Measurements from ENCODE around the gene BUB3. TPM values are rescaled to one million over a fixed set of nuclear protein-coding genes. Genes with fewer than 3 reads are reported as not detected.
A peak's percentile ranks its signal among the peaks of the same experiment; 100 is the strongest.
"Not testable (repeated sequence)": the region's sequence is repeated elsewhere in the genome, so short reads cannot be mapped to it uniquely, and the experiment has no call there.

BUB3 gene
- total RNA-seq, 2 donors from 2014 or later, result 105 to 111 TPM

GRCh38 chr10:123178390-123178789 is 24.2 kb downstream of the BUB3 start:
- H3K27me3 Mint-ChIP-seq; H3K27ac Mint-ChIP-seq; H3K4me1 Mint-ChIP-seq; H3K9me3 ChIP-seq (ENCODE audit: control insufficient read depth, low read length, poor library complexity, severe bottlenecking); ATAC-seq; DNase-seq; H3K4me3 Mint-ChIP-seq: not testable (repeated sequence)
- H3K36me3 Mint-ChIP-seq (ENCODE audit: low read depth), result peaks cover 12% of the 10 kb centered on the region

- H3K27ac Mint-ChIP-seq, result no peak overlapping the region
- no peak for ATAC-seq
- no peak for DNase-seq
- no peak overlapping the region for H3K4me3 Mint-ChIP-seq
- H3K4me1 Mint-ChIP-seq, result no peaks in the 10 kb centered on the region
- no peaks in the 10 kb centered on the region for H3K9me3 ChIP-seq (ENCODE audit: control insufficient read depth, low read length, poor library complexity, severe bottlenecking)
- H3K36me3 Mint-ChIP-seq (ENCODE audit: low read depth), result peaks cover 9% of the 10 kb centered on the region
- H3K27me3 Mint-ChIP-seq, result no peaks in the 10 kb centered on the region
These were observed 26.2 kb downstream of the BUB3 start for GRCh38 chr10:123180101-123181090.

- Mint-ChIP-seq H3K27ac (no peak overlapping the region), H3K36me3 (ENCODE audit: low read depth) (peaks cover 11% of the 10 kb centered on the region), H3K4me3 (no peak overlapping the region), H3K27me3 (no peaks in the 10 kb centered on the region), H3K4me1 (peaks cover 2% of the 10 kb centered on the region)
- no peak for DNase-seq
- H3K9me3 ChIP-seq (ENCODE audit: control insufficient read depth, low read length, poor library complexity, severe bottlenecking), result no peaks in the 10 kb centered on the region
- no peak for ATAC-seq
These were observed 29.5 kb downstream of the BUB3 start for GRCh38 chr10:123183724-123184123.

GRCh38 chr10:123187781-123188180 is 33.6 kb downstream of the BUB3 start:
- H3K27ac Mint-ChIP-seq, result no peak overlapping the region
- no peak overlapping the region for H3K4me3 Mint-ChIP-seq
- ATAC-seq, result no peak

GRCh38 chr10:123191886-123192285 is 37.7 kb downstream of the BUB3 start:
- ATAC-seq (no peak), DNase-seq (no peak)
- no peak overlapping the region for H3K4me3 Mint-ChIP-seq
- H3K36me3 Mint-ChIP-seq (ENCODE audit: low read depth), result peaks cover 11% of the 10 kb centered on the region
- no peaks in the 10 kb centered on the region for H3K27me3 Mint-ChIP-seq
- peaks cover 7% of the 10 kb centered on the region for H3K4me1 Mint-ChIP-seq
- H3K9me3 ChIP-seq (ENCODE audit: control insufficient read depth, low read length, poor library complexity, severe bottlenecking), result no peaks in the 10 kb centered on the region
- no peak overlapping the region for H3K27ac Mint-ChIP-seq

More at GRCh38 chr10:123187781-123188180, 33.6 kb downstream of the BUB3 start:
- H3K27me3 Mint-ChIP-seq, result no peaks in the 10 kb centered on the region
- no peaks in the 10 kb centered on the region for H3K9me3 ChIP-seq (ENCODE audit: control insufficient read depth, low read length, poor library complexity, severe bottlenecking)
- DNase-seq, result no peak
- peaks cover 9% of the 10 kb centered on the region for H3K4me1 Mint-ChIP-seq
- peaks cover 14% of the 10 kb centered on the region for H3K36me3 Mint-ChIP-seq (ENCODE audit: low read depth)

GRCh38 chr10:123194056-123194455 is 39.9 kb downstream of the BUB3 start:
- Mint-ChIP-seq H3K4me3 (no peak overlapping the region), H3K4me1 (peaks cover 11% of the 10 kb centered on the region), H3K27ac (no peak overlapping the region), H3K36me3 (ENCODE audit: low read depth) (peaks cover 12% of the 10 kb centered on the region), H3K27me3 (no peaks in the 10 kb centered on the region)
- H3K9me3 ChIP-seq (ENCODE audit: control insufficient read depth, low read length, poor library complexity, severe bottlenecking), result no peaks in the 10 kb centered on the region
- no peak for ATAC-seq
- DNase-seq, result no peak

GRCh38 chr10:123200531-123200930 is 46.3 kb downstream of the BUB3 start:
- no peaks in the 10 kb centered on the region for H3K9me3 ChIP-seq (ENCODE audit: control insufficient read depth, low read length, poor library complexity, severe bottlenecking)
- H3K4me1 Mint-ChIP-seq, result peaks cover 16% of the 10 kb centered on the region
- DNase-seq, result no peak
- H3K36me3 Mint-ChIP-seq (ENCODE audit: low read depth), result peaks cover 8% of the 10 kb centered on the region
- H3K27me3 Mint-ChIP-seq, result no peaks in the 10 kb centered on the region
- ATAC-seq, result no peak
- H3K4me3 Mint-ChIP-seq, result no peak overlapping the region
- H3K27ac Mint-ChIP-seq, result no peak overlapping the region

- H3K36me3 Mint-ChIP-seq (ENCODE audit: low read depth), result peaks cover 2% of the 10 kb centered on the region
- ATAC-seq (no peak), DNase-seq (no peak)
- peaks cover 20% of the 10 kb centered on the region for H3K4me1 Mint-ChIP-seq
- no peaks in the 10 kb centered on the region for H3K27me3 Mint-ChIP-seq
- H3K27ac Mint-ChIP-seq, result no peak overlapping the region
- H3K4me3 Mint-ChIP-seq, result no peak overlapping the region
- no peaks in the 10 kb centered on the region for H3K9me3 ChIP-seq (ENCODE audit: control insufficient read depth, low read length, poor library complexity, severe bottlenecking)
These were observed 48.3 kb downstream of the BUB3 start for GRCh38 chr10:123202506-123202905.

- DNase-seq (no peak), ATAC-seq (no peak)
- Mint-ChIP-seq H3K27me3 (no peaks in the 10 kb centered on the region), H3K4me1 (peaks cover 17% of the 10 kb centered on the region), H3K4me3 (no peak overlapping the region), H3K27ac (peak overlapping the region; percentile 54), H3K36me3 (ENCODE audit: low read depth) (peaks cover 1% of the 10 kb centered on the region)
- no peaks in the 10 kb centered on the region for H3K9me3 ChIP-seq (ENCODE audit: control insufficient read depth, low read length, poor library complexity, severe bottlenecking)
These were observed 49.4 kb downstream of the BUB3 start for GRCh38 chr10:123203393-123204126.

- Mint-ChIP-seq H3K27ac (no peak overlapping the region), H3K4me1 (peaks cover 15% of the 10 kb centered on the region), H3K27me3 (no peaks in the 10 kb centered on the region), H3K4me3 (no peak overlapping the region), H3K36me3 (ENCODE audit: low read depth) (peaks cover 2% of the 10 kb centered on the region)
- no peaks in the 10 kb centered on the region for H3K9me3 ChIP-seq (ENCODE audit: control insufficient read depth, low read length, poor library complexity, severe bottlenecking)
- DNase-seq (no peak), ATAC-seq (no peak)
These were observed 49.9 kb downstream of the BUB3 start for GRCh38 chr10:123204127-123204461.

- H3K4me1 Mint-ChIP-seq, result peaks cover 15% of the 10 kb centered on the region
- no peaks in the 10 kb centered on the region for H3K27me3 Mint-ChIP-seq
- ATAC-seq, result no peak
- H3K9me3 ChIP-seq (ENCODE audit: control insufficient read depth, low read length, poor library complexity, severe bottlenecking), result no peaks in the 10 kb centered on the region
- no peak overlapping the region for H3K27ac Mint-ChIP-seq
- DNase-seq, result no peak
- peaks cover 2% of the 10 kb centered on the region for H3K36me3 Mint-ChIP-seq (ENCODE audit: low read depth)
- no peak overlapping the region for H3K4me3 Mint-ChIP-seq
These were observed 50.8 kb downstream of the BUB3 start for GRCh38 chr10:123205041-123205440.

- no peak overlapping the region for H3K27ac Mint-ChIP-seq
- peaks cover 7% of the 10 kb centered on the region for H3K36me3 Mint-ChIP-seq (ENCODE audit: low read depth)
- H3K9me3 ChIP-seq (ENCODE audit: control insufficient read depth, low read length, poor library complexity, severe bottlenecking), result no peaks in the 10 kb centered on the region
- no peaks in the 10 kb centered on the region for H3K4me1 Mint-ChIP-seq
- no peaks in the 10 kb centered on the region for H3K27me3 Mint-ChIP-seq
- DNase-seq, result no peak
- H3K4me3 Mint-ChIP-seq, result no peak overlapping the region
- no peak for ATAC-seq
These were observed 57.9 kb downstream of the BUB3 start for GRCh38 chr10:123212063-123212462.

GRCh38 chr10:123212640-123213039 is 58.4 kb downstream of the BUB3 start:
- ATAC-seq, result no peak
- Mint-ChIP-seq H3K27me3 (no peaks in the 10 kb centered on the region), H3K4me3 (no peak overlapping the region), H3K36me3 (ENCODE audit: low read depth) (peaks cover 7% of the 10 kb centered on the region), H3K27ac (no peak overlapping the region), H3K4me1 (no peaks in the 10 kb centered on the region)
- no peaks in the 10 kb centered on the region for H3K9me3 ChIP-seq (ENCODE audit: control insufficient read depth, low read length, poor library complexity, severe bottlenecking)
- no peak for DNase-seq
